ENCODE results near the gene KPNA3. TPM values are rescaled to one million over a fixed set of nuclear protein-coding genes. Genes with fewer than 3 reads are reported as not detected.

KPNA3 gene
- total RNA-seq, 1 experiment from 2014 or later, result 35.0 TPM

DNA sequence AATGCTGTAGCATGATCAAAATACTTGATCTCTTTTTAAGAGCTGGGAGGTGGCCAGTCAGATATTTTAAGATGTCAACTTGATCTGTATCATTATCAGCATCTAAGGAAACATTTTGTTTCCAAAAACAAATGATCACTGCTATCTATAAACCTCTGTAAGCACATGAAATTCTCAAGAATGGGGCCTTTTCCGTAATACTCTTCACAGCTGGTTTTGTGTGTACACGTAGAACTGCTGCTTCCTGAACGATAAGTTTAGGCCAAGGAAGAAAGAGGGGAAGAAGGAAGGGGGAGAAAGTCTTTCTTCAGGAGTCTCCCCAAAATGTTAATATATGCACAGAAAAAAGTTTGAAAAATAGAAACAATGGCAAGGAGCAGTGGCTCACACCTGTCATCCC lies 138.5 kb downstream of the KPNA3 start:
- no peak for DNase-seq
- TF ChIP-seq, protein P1, sequence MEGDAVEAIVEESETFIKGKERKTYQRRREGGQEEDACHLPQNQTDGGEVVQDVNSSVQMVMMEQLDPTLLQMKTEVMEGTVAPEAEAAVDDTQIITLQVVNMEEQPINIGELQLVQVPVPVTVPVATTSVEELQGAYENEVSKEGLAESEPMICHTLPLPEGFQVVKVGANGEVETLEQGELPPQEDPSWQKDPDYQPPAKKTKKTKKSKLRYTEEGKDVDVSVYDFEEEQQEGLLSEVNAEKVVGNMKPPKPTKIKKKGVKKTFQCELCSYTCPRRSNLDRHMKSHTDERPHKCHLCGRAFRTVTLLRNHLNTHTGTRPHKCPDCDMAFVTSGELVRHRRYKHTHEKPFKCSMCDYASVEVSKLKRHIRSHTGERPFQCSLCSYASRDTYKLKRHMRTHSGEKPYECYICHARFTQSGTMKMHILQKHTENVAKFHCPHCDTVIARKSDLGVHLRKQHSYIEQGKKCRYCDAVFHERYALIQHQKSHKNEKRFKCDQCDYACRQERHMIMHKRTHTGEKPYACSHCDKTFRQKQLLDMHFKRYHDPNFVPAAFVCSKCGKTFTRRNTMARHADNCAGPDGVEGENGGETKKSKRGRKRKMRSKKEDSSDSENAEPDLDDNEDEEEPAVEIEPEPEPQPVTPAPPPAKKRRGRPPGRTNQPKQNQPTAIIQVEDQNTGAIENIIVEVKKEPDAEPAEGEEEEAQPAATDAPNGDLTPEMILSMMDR (conservative IDR thresholded peaks at IDR 0.05), result no peak
- H4K20me1 ChIP-seq (ENCODE audit: insufficient read depth), result no peaks in the 10 kb centered on the region
- no peaks in the 10 kb centered on the region for H3K9me2 ChIP-seq (ENCODE audit: insufficient read depth)
- H3K4me1 ChIP-seq (replicated peaks; ENCODE audit: insufficient read depth), result no peaks in the 10 kb centered on the region
- POLR2A ChIA-PET (ENCODE audit: unreplicated experiment), result interaction anchor here (0.7 kb wide), 1 partner anchor 470 kb away, joined by 3 read pairs; no protein-coding TSS in a partner anchor
- no peak overlapping the region for H3K4me2 ChIP-seq
- H3K79me2 ChIP-seq (ENCODE audit: low read depth), result no peaks in the 10 kb centered on the region
- H3F3A ChIP-seq (ENCODE audit: insufficient read depth, low read depth), result 0 out of 2 replicates have a peak, but pooled peaks cover 1% of the 10 kb centered on the region
- H3K36me3 ChIP-seq (ENCODE audit: low read depth), result no peaks in the 10 kb centered on the region
- CTCF ChIA-PET, result no interaction called here
- no peaks in the 10 kb centered on the region for H3K27me3 ChIP-seq (ENCODE audit: insufficient read depth, low read depth)
- no peak overlapping the region for H3K4me3 ChIP-seq
- intact Hi-C loops (cut with micrococcal nuclease; ENCODE audit: unreplicated experiment), result no loop called here
- no peak overlapping the region for H3K27ac ChIP-seq
- H2AFZ ChIP-seq, result no peak overlapping the region
- BruUV-seq (replicated peaks), result no TSS peak
- no peaks in the 10 kb centered on the region for H3K9me3 ChIP-seq (ENCODE audit: insufficient read depth, low read depth)

DNA sequence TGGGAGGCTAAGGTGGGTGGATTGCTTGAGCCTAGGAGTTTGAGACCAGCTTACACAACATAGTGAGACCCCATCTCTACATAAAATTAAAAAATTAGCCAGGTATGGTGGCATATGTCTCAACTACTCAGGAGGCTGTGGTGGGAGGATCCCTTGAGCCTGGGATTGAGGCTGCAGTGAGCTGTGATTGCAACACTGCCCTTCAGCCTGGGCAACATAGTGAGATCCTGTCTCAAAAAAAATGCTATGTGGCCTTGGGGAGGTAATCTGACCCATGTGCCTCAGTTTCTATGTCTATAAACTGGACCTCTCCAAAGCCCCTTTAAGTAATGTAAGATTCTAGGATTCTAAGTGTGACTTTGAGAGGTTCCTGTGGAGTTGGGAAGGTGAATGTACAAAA lies 139.0 kb downstream of the KPNA3 start:
- Histone ChIP-seq H3K27me3 (ENCODE audit: insufficient read depth, low read depth) (no peaks in the 10 kb centered on the region), H3K9me2 (ENCODE audit: insufficient read depth) (no peaks in the 10 kb centered on the region), H3K9me3 (ENCODE audit: insufficient read depth, low read depth) (no peaks in the 10 kb centered on the region), H3F3A (ENCODE audit: insufficient read depth, low read depth) (peaks cover 6% of the 10 kb centered on the region; the same call in 1 of the 2 replicates), H4K20me1 (ENCODE audit: insufficient read depth) (no peaks in the 10 kb centered on the region), H3K79me2 (ENCODE audit: low read depth) (no peaks in the 10 kb centered on the region), H3K4me2 (no peak overlapping the region), H3K4me3 (no peak overlapping the region), H3K27ac (no peak overlapping the region), H3K36me3 (ENCODE audit: low read depth) (no peaks in the 10 kb centered on the region), H3K4me1 (replicated peaks; ENCODE audit: insufficient read depth) (no peaks in the 10 kb centered on the region), H2AFZ (no peak overlapping the region)
- intact Hi-C loops (cut with micrococcal nuclease; ENCODE audit: unreplicated experiment), result loop anchor here (2.0 kb wide), 1 partner anchor 1257 kb away; no protein-coding TSS in a partner anchor
- DNase-seq, result no peak
- POLR2A ChIA-PET (ENCODE audit: unreplicated experiment), result no interaction called here
- TF ChIP-seq EZH2 (IDR thresholded peaks at IDR 0.05; ENCODE audit: low read depth), result no peak
- TF ChIP-seq, protein P1 (conservative IDR thresholded peaks at IDR 0.05), result no peak
- no TSS peak for BruUV-seq (replicated peaks)
- CTCF ChIA-PET, result no interaction called here

DNA sequence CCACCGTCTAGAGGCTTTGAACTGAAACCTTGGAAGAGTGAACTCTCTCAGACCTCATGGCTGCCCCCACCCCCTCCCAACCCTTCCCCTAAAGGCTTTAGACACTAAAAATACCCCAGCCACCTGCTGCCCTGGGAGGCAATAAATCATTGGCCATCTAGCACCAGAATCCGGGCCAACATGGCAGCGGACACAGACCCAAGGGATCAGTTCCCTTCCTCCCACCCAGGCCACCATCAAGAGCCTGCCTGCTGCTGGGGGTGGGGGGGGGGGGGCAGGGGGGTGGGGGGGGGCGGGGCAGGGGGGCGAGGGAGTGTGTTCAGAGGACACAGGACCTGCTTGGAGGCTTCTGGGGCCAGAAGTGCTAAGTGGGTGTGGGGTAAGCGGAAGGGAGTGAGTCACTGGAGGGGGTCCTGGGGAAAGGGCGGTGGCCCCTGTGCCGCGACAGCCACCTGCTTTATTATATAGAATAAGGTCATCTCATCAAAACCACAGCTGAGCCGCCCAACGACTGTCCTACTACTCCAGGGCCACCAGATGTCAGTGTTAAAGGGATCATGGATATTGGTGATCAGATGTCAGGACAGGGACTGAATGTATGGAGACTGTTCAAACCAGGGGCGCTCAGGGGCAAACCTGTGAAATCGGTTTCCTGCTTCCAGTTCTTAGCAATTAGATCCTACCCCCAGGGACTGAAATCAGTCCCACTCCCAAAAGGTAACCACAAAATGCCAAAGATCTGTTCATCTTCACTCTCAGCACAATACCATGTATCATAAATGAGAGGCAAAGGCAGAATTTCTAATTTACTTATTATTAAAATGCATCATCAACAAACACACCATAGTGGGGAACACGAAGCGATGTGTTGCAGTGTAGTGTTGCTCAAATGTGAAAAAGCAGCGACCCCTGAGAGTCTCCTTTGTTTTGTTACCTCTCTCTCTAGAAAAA lies 139.9 kb downstream of the KPNA3 start:
- Histone ChIP-seq H2AFZ (no peak overlapping the region), H3K9me2 (ENCODE audit: insufficient read depth) (no peaks in the 10 kb centered on the region), H3K27me3 (ENCODE audit: insufficient read depth, low read depth) (no peaks in the 10 kb centered on the region), H3F3A (ENCODE audit: insufficient read depth, low read depth) (peaks cover 6% of the 10 kb centered on the region; the same call in 1 of the 2 replicates), H3K79me2 (ENCODE audit: low read depth) (no peaks in the 10 kb centered on the region), H3K27ac (no peak overlapping the region), H3K36me3 (ENCODE audit: low read depth) (no peaks in the 10 kb centered on the region), H3K4me1 (replicated peaks; ENCODE audit: insufficient read depth) (no peaks in the 10 kb centered on the region), H4K20me1 (ENCODE audit: insufficient read depth) (no peaks in the 10 kb centered on the region), H3K9me3 (ENCODE audit: insufficient read depth, low read depth) (no peaks in the 10 kb centered on the region), H3K4me3 (no peak overlapping the region), H3K4me2 (0 out of 2 replicates have a peak overlapping the region, but pooled peaks have one; percentile 30)
- BruUV-seq (replicated peaks), result no TSS peak
- peak; percentile 39 to 57 for DNase-seq
- ChIA-PET CTCF (interaction anchor here (0.5 kb wide), 1 partner anchor 140 kb away, joined by 4 read pairs; no protein-coding TSS in a partner anchor), POLR2A (ENCODE audit: unreplicated experiment) (no interaction called here)
- TF ChIP-seq EZH2 (IDR thresholded peaks at IDR 0.05; ENCODE audit: low read depth), result no peak
- TF ChIP-seq, protein P1 (conservative IDR thresholded peaks at IDR 0.05), result peak; percentile 71
- intact Hi-C loops (cut with micrococcal nuclease; ENCODE audit: unreplicated experiment), result loop anchor here (1.0 to 2.0 kb wide), 2 partner anchors 196 to 1258 kb away; no protein-coding TSS in a partner anchor
